Epithelial cell of proximal tubule (primary cell): ENCODE data around the gene PLA2G12B. TPM values are rescaled to one million over a fixed set of nuclear protein-coding genes. Genes with fewer than 3 reads are reported as not detected.
"Not testable (repeated sequence)": the region's sequence is repeated elsewhere in the genome, so short reads cannot be mapped to it uniquely, and the experiment has no call there.

Experiments used
- DNase-seq: peaks from one replicate; pipeline ENCODE4 v3.0.0-alpha.2; 2011; ENCODE audit warnings: low read depth
- H3K4me3 ChIP-seq: 2 replicates; pipeline ENCODE4 v1.5.1; 2011; ENCODE audit warnings: low read depth, mild to moderate bottlenecking, low read length
- CTCF ChIP-seq: conservative IDR thresholded peaks from 2 replicates; pipeline ENCODE4 v1.5.1; 2012; ENCODE audit warnings: low read depth, mild to moderate bottlenecking, low read length
- total RNA-seq: library from RNA; depleted of rRNA; stranded (reverse); fragments of >200 nt; gene quantifications from 2 replicates; pipeline ENCODE4 v1.2.3, GENCODE V29; 2015

The PLA2G12B gene
- total RNA-seq, 1 donor from 2014 or later = not detected

- DNase-seq = no peak
- no peak for TF ChIP-seq CTCF
- no peak overlapping the region for H3K4me3 ChIP-seq
Measured at GRCh38 chr10:72904806-72905205, 49.8 kb downstream of the PLA2G12B start.

GRCh38 chr10:72903941-72904446 lies 50.6 kb downstream of the PLA2G12B start:
- not testable (repeated sequence) for H3K4me3 ChIP-seq, DNase-seq

- DNase-seq = no peak
- H3K4me3 ChIP-seq = no peak overlapping the region
- TF ChIP-seq CTCF = no peak
Measured at GRCh38 chr10:72899545-72899944, 55.1 kb downstream of the PLA2G12B start.

- no peak overlapping the region for H3K4me3 ChIP-seq
- DNase-seq = no peak
Measured at GRCh38 chr10:72898616-72899015, 56.0 kb downstream of the PLA2G12B start.

GRCh38 chr10:72895236-72895850 lies 59.3 kb downstream of the PLA2G12B start:
- H3K4me3 ChIP-seq = no peak overlapping the region
- TF ChIP-seq CTCF = no peak
- no peak for DNase-seq

More at GRCh38 chr10:72898616-72899015, 56.0 kb downstream of the PLA2G12B start:
- TF ChIP-seq CTCF = no peak

GRCh38 chr10:72893136-72893798 lies 61.3 kb downstream of the PLA2G12B start, which contains the start of gene OIT3:
OIT3 (plus strand) TSS chr10:72893739; CDS start chr10:72893799, 60 bp downstream.
- DNase-seq = no peak
- H3K4me3 ChIP-seq = no peak within 1 kb of the TSS
- TF ChIP-seq CTCF = no peak

GRCh38 chr10:72890086-72890485 lies 64.5 kb downstream of the PLA2G12B start:
- TF ChIP-seq CTCF = no peak
- H3K4me3 ChIP-seq = no peak overlapping the region
- no peak for DNase-seq
